Measurements from ENCODE around the gene HSPB2. TPM values are rescaled to one million over a fixed set of nuclear protein-coding genes. Genes with fewer than 3 reads are reported as not detected.
A peak's percentile ranks its signal among the peaks of the same experiment; 100 is the strongest.

Gene HSPB2
- total RNA-seq, 1 donor from 2014 or later = not detected

DNA sequence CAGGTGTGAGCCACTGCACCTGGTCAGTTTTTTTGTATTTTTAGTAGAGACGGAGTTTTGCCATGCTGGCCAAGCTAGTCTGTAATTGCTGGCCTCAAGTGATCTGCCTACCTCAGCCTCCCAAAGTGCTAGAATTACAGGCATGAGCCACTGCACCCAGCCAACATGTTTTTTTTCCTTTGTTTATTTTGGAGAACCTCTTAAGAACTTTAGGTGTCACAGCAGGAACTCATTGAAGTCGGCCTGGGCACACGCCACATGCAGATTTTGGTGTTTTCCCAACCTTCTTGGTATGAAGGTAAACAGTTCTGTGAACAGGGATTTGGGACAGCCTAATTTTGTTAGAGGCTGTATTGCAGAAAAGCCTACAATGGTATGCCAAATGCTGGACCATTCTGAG is 34.0 kb downstream of the HSPB2 start:
- Mint-ChIP-seq H3K4me3 (no peak overlapping the region), H3K4me1 (ENCODE audit: low read depth) (peaks cover 27% of the 10 kb centered on the region), H3K9me3 (no peaks in the 10 kb centered on the region), H3K36me3 (ENCODE audit: low read depth) (peaks cover 12% of the 10 kb centered on the region), H3K27me3 (ENCODE audit: insufficient read depth) (no peaks in the 10 kb centered on the region), H3K27ac (no peak overlapping the region)
- no peak for DNase-seq (ENCODE audit: low spot score)
- intact Hi-C loops (cut with micrococcal nuclease) = no loop called here

DNA sequence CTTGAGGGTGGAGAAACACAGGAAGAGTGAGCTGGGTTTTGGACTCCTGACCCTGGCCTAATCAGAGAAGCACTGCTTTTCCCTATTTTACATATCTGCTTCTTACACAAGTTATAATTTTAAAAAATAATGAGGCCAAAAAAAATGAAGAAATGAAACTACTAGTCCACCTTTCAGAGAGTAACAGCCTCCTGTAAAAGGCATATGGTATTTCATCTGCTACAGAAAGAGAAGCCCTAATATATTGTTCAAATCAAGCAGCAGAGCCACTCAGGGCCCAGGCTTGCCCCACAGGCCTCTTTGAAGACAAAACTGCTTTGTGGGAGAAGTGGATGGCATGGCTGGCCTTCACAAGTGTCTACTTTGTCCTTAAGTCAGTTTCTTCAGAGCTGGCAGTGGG is 34.6 kb downstream of the HSPB2 start:
- Mint-ChIP-seq H3K9me3 (no peaks in the 10 kb centered on the region), H3K4me3 (no peak overlapping the region), H3K36me3 (ENCODE audit: low read depth) (peaks cover 12% of the 10 kb centered on the region), H3K27me3 (ENCODE audit: insufficient read depth) (no peaks in the 10 kb centered on the region), H3K27ac (no peak overlapping the region), H3K4me1 (ENCODE audit: low read depth) (peaks cover 27% of the 10 kb centered on the region)
- intact Hi-C loops (cut with micrococcal nuclease) = no loop called here
- DNase-seq (ENCODE audit: low spot score) = no peak

- peaks cover 14% of the 10 kb centered on the region for H3K4me1 Mint-ChIP-seq (ENCODE audit: low read depth)
- intact Hi-C loops (cut with micrococcal nuclease) = no loop called here
- H3K4me3 Mint-ChIP-seq = no peak overlapping the region
- H3K36me3 Mint-ChIP-seq (ENCODE audit: low read depth) = peaks cover 9% of the 10 kb centered on the region
- DNase-seq (ENCODE audit: low spot score) = no peak
- no peaks in the 10 kb centered on the region for H3K27me3 Mint-ChIP-seq (ENCODE audit: insufficient read depth)
- peak overlapping the region; percentile 6 for H3K27ac Mint-ChIP-seq
- H3K9me3 Mint-ChIP-seq = no peaks in the 10 kb centered on the region
Measured at GRCh38 chr11:111949519-111950426, 37.2 kb downstream of the HSPB2 start.

DNA sequence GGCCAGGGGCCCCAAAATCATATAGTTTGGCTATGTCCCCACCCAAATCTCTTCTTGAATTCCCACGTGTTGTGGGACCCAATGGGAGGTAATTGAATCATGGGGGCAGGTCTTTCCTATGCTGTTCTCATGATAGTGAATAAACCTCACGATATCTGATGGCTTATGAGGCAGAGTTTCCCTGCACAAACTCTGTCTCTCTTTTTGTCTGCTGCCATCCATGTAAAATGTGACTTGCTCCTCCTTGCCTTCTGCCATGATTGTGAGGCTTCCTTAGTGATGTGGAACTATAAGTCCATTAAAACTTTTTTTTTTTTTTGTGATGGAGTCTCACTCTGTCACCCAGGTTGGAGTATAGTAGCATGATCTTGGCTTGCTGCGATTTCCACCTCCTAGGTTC is 39.0 kb downstream of the HSPB2 start:
- intact Hi-C loops (cut with micrococcal nuclease) = no loop called here

GRCh38 chr11:111954154-111954553 is 41.6 kb downstream of the HSPB2 start:
- no peak overlapping the region for H3K4me3 Mint-ChIP-seq
- peaks cover 6% of the 10 kb centered on the region for H3K36me3 Mint-ChIP-seq (ENCODE audit: low read depth)
- no peaks in the 10 kb centered on the region for H3K9me3 Mint-ChIP-seq
- H3K27me3 Mint-ChIP-seq (ENCODE audit: insufficient read depth) = no peaks in the 10 kb centered on the region
- peaks cover 9% of the 10 kb centered on the region for H3K4me1 Mint-ChIP-seq (ENCODE audit: low read depth)
- no peak for DNase-seq (ENCODE audit: low spot score)
- intact Hi-C loops (cut with micrococcal nuclease) = no loop called here
- no peak overlapping the region for H3K27ac Mint-ChIP-seq

More for the DNA sequence above, 39.0 kb downstream of the HSPB2 start:
- Mint-ChIP-seq H3K36me3 (ENCODE audit: low read depth) (peaks cover 6% of the 10 kb centered on the region), H3K4me1 (ENCODE audit: low read depth) (peaks cover 9% of the 10 kb centered on the region), H3K27me3 (ENCODE audit: insufficient read depth) (no peaks in the 10 kb centered on the region), H3K9me3 (no peaks in the 10 kb centered on the region), H3K4me3 (no peak overlapping the region), H3K27ac (no peak overlapping the region)
- DNase-seq (ENCODE audit: low spot score) = no peak

DNA sequence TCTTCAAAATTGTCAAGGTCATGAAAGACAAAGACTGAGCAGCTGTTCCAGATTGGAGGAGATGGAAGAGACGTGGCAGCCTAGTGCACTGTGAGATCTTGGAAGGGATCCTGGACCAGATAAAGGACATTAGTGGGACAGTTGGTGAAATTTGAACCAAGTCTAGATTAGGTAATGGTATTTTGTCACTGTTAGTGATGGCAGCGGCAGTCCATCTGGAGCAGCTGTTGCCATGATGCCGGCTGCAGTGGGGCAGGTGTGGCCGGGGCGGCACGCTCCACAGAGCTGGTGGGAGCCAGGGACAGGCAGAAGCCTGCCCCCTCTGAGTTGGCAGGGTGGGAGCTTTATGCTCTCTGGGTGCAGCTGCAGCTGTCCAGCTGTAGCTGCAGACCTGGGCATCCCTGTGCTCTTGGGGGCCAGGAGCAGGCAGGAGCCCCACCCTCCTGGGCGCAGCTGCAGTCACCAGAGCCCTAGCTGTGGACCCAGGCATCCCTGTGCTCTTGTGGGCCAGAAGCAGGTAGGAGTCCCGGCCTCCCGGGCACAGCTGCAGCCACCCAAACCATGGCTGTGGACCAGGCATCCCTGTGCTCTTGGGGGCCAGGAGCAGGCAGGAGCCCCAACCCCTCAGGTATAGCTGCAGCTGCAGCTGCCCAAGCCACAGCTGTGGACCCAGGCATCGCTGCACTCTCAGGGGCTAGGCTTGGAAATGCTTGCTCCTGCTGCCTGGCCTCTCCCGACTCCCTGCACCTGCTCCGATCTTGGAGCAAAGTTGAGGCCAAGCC is 45.3 kb downstream of the HSPB2 start:
- no peaks in the 10 kb centered on the region for H3K9me3 Mint-ChIP-seq
- H3K27ac Mint-ChIP-seq = no peak overlapping the region
- no peak overlapping the region for H3K4me3 Mint-ChIP-seq
- no peak for DNase-seq (ENCODE audit: low spot score)
- no peaks in the 10 kb centered on the region for H3K4me1 Mint-ChIP-seq (ENCODE audit: low read depth)
- H3K36me3 Mint-ChIP-seq (ENCODE audit: low read depth) = peaks cover 3% of the 10 kb centered on the region
- intact Hi-C loops (cut with micrococcal nuclease) = no loop called here
- no peaks in the 10 kb centered on the region for H3K27me3 Mint-ChIP-seq (ENCODE audit: insufficient read depth)

DNA sequence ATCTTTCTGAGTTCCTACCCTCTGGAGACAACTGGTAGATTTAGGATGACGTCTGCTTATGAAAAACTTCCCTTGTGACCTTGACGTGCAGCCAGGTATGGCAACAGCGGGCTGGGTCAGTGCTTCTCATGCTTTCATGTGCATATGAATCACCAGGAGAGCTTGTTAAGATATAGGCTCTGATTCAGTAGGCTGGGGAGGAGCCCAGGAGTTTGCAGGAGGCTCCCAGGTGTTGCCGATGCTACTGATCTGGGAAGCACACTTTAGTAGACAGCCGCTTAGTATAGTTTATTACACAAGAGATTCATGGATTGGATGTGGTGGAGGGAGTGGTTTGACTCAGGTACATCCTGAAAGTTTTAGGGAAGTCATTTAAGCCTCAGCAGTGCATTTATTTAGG is 48.4 kb downstream of the HSPB2 start:
- H3K4me3 Mint-ChIP-seq = no peak overlapping the region
- intact Hi-C loops (cut with micrococcal nuclease) = no loop called here
- H3K27ac Mint-ChIP-seq = no peak overlapping the region
- no peaks in the 10 kb centered on the region for H3K9me3 Mint-ChIP-seq
- H3K4me1 Mint-ChIP-seq (ENCODE audit: low read depth) = no peaks in the 10 kb centered on the region
- H3K36me3 Mint-ChIP-seq (ENCODE audit: low read depth) = peaks cover 4% of the 10 kb centered on the region
- H3K27me3 Mint-ChIP-seq (ENCODE audit: insufficient read depth) = no peaks in the 10 kb centered on the region
- DNase-seq (ENCODE audit: low spot score) = no peak

DNA sequence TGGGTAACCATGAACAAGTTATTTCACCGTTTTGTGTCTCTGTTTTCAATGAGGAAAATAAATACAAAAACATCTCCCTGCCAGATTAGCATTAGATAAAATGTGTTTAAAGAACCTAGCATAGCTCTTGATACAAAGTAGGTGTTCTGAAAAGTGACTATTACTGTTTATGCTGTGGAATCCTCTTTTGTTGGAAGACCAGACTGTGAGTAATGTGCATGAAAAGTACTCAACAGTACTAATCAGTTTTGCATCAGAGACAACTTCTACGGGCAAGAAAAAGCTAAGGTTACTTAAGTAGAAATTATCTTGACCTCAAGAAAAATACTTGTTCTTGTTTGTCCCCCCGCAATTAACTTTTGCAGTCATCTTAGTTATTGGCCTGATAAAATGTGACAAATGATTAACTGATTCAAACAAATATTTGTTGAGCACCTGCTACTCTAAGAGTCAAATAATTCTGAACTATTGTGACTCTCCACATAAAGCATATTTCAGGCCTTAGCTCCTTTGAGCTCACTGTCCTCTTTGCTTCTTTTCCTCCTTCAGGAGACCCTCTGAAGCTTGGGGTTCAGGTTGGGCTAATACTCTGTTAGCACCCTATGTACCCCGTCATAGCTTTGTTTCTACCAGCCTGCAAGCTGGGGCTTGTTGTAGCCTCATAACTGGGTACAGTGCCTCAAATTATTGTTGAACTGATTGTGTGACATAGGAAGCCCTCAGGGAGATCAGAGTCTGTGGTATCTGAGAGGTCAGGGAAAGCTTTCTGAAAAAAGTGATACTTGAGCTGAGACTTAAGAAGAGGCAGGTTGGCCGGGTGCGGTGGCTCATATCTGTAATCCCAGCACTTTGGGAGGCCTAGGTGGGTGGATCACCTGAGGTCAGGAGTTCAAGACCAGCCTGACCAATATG is 49.1 kb downstream of the HSPB2 start:
- H3K27ac Mint-ChIP-seq = no peak overlapping the region
- H3K9me3 Mint-ChIP-seq = no peaks in the 10 kb centered on the region
- no peaks in the 10 kb centered on the region for H3K27me3 Mint-ChIP-seq (ENCODE audit: insufficient read depth)
- no peak overlapping the region for H3K4me3 Mint-ChIP-seq
- intact Hi-C loops (cut with micrococcal nuclease) = loop anchor here (2.0 kb wide), 1 partner anchor 23 kb away; no protein-coding TSS in a partner anchor
- no peak for DNase-seq (ENCODE audit: low spot score)
- peaks cover 4% of the 10 kb centered on the region for H3K36me3 Mint-ChIP-seq (ENCODE audit: low read depth)
- H3K4me1 Mint-ChIP-seq (ENCODE audit: low read depth) = no peaks in the 10 kb centered on the region

Other genes with a start within 250 kb of the HSPB2 start
- gene PPP2R1B, start 146.3 kb upstream of the HSPB2 start, total RNA-seq = 58.1 and 61.4 TPM in 2 replicates
- gene ALG9, start 41.2 kb upstream of the HSPB2 start, total RNA-seq = 29.3 and 31.8 TPM in 2 replicates
- gene FDXACB1, start 33.6 kb upstream of the HSPB2 start, total RNA-seq = 7.9 and 9.4 TPM in 2 replicates
- gene CFAP68, start 33.2 kb upstream of the HSPB2 start, total RNA-seq = 17.7 and 22.3 TPM in 2 replicates
- not detected in 2 replicates for gene CRYAB, start 964 bp upstream of the HSPB2 start, total RNA-seq
- not detected in 2 replicates for gene C11orf52, start 6.2 kb downstream of the HSPB2 start, total RNA-seq
- gene DIXDC1, start 24.6 kb downstream of the HSPB2 start, total RNA-seq = 15.2 and 16.0 TPM in 2 replicates
- gene DLAT, start 112.7 kb downstream of the HSPB2 start, total RNA-seq = 52.0 and 54.5 TPM in 2 replicates
- gene PIH1D2, start 161.3 kb downstream of the HSPB2 start, total RNA-seq = 0.24 and 0.49 TPM in 2 replicates
- 29.1 and 33.0 TPM in 2 replicates for gene NKAPD1, start 161.6 kb downstream of the HSPB2 start, total RNA-seq
- gene TIMM8B, start 174.0 kb downstream of the HSPB2 start, total RNA-seq = 85.6 and 89.2 TPM in 2 replicates
- gene SDHD, start 174.1 kb downstream of the HSPB2 start, total RNA-seq = 95.4 and 98.0 TPM in 2 replicates